HG02852 (cell line): ENCODE results near the gene RPL11.
"Not testable (repeated sequence)": the region's sequence is repeated elsewhere in the genome, so short reads cannot be mapped to it uniquely, and the experiment has no call there.

Experiments used
- ATAC-seq: cut with Tn5 transposase; IDR thresholded peaks from one replicate; pipeline ENCODE4 v1.9.1; 2021; ENCODE audit warnings: mild to moderate bottlenecking, moderate library complexity; ENCODE audit not compliant: unreplicated experiment

RPL11 gene

GRCh38 chr1:23691499-23692307 is at the start of gene RPL11:
Gene RPL11, plus strand, starts transcription at chr1:23691806. Its CDS starts 18 bp downstream, at chr1:23691824.
- ATAC-seq: peak; percentile 98

- ATAC-seq: no peak
These were observed 47.7 kb upstream of the RPL11 start for GRCh38 chr1:23643736-23644554.

- ATAC-seq: no peak
These were observed 47.1 kb upstream of the RPL11 start for GRCh38 chr1:23644555-23644866.

- ATAC-seq: no peak
These were observed 46.3 kb upstream of the RPL11 start for GRCh38 chr1:23645338-23645737.

GRCh38 chr1:23646091-23646490 is 45.5 kb upstream of the RPL11 start:
- ATAC-seq: no peak

- no peak for ATAC-seq
These were observed 45.1 kb upstream of the RPL11 start for GRCh38 chr1:23646541-23646940.

GRCh38 chr1:23648576-23648975 is 43.0 kb upstream of the RPL11 start:
- no peak for ATAC-seq

GRCh38 chr1:23649157-23649556 is 42.4 kb upstream of the RPL11 start:
- ATAC-seq: not testable (repeated sequence)

GRCh38 chr1:23650344-23650990 is 41.1 kb upstream of the RPL11 start:
- no peak for ATAC-seq

GRCh38 chr1:23651069-23651808 is 40.4 kb upstream of the RPL11 start:
- ATAC-seq: no peak

- no peak for ATAC-seq
These were observed 33.8 kb upstream of the RPL11 start for GRCh38 chr1:23657659-23658275.

GRCh38 chr1:23660671-23661070 is 30.9 kb upstream of the RPL11 start:
- no peak for ATAC-seq

- ATAC-seq: no peak
These were observed 29.7 kb upstream of the RPL11 start for GRCh38 chr1:23661887-23662286.

- no peak for ATAC-seq
These were observed 26.5 kb upstream of the RPL11 start for GRCh38 chr1:23664837-23665795.

- no peak for ATAC-seq
These were observed 24.2 kb upstream of the RPL11 start for GRCh38 chr1:23667411-23667810.

- no peak for ATAC-seq
These were observed 20.9 kb upstream of the RPL11 start for GRCh38 chr1:23670709-23671108.

GRCh38 chr1:23673086-23673813 is 18.4 kb upstream of the RPL11 start:
- ATAC-seq: no peak

GRCh38 chr1:23679815-23680214 is 11.8 kb upstream of the RPL11 start:
- ATAC-seq: no peak

- ATAC-seq: no peak
These were observed 8.7 kb upstream of the RPL11 start for GRCh38 chr1:23682946-23683345.
